ENCODE data around the gene TLL1. TPM values are rescaled to one million over a fixed set of nuclear protein-coding genes. Genes with fewer than 3 reads are reported as not detected.

The TLL1 gene
- polyA plus RNA-seq, 4 donors: 2.1 to 2.7 (median 2.5) TPM

- no peak for DNase-seq (ENCODE audit: low read depth in 4 of 4, low spot score in 3 of 4)
Observed at GRCh38 chr4:166134285-166134684, 261.2 kb downstream of the TLL1 start.

GRCh38 chr4:166140951-166141350 lies 267.9 kb downstream of the TLL1 start:
- no peak for DNase-seq (ENCODE audit: low read depth in 4 of 4, low spot score in 3 of 4)

- no peak for DNase-seq (ENCODE audit: low read depth in 4 of 4, low spot score in 3 of 4)
Observed at GRCh38 chr4:166143227-166143626, 270.2 kb downstream of the TLL1 start.

- no peak for DNase-seq (ENCODE audit: low read depth in 4 of 4, low spot score in 3 of 4)
Observed at GRCh38 chr4:166144607-166145006, 271.6 kb downstream of the TLL1 start.

- no peak for DNase-seq (ENCODE audit: low read depth in 4 of 4, low spot score in 3 of 4)
Observed at GRCh38 chr4:166146806-166147540, 273.9 kb downstream of the TLL1 start.

Data from right renal pelvis (tissue), 4 donors.